Measurements from ENCODE around the gene FGF12. TPM values are rescaled to one million over a fixed set of nuclear protein-coding genes. Genes with fewer than 3 reads are reported as not detected.

FGF12 gene
- total RNA-seq, 1 experiment from 2014 or later = 0.07 TPM

DNA sequence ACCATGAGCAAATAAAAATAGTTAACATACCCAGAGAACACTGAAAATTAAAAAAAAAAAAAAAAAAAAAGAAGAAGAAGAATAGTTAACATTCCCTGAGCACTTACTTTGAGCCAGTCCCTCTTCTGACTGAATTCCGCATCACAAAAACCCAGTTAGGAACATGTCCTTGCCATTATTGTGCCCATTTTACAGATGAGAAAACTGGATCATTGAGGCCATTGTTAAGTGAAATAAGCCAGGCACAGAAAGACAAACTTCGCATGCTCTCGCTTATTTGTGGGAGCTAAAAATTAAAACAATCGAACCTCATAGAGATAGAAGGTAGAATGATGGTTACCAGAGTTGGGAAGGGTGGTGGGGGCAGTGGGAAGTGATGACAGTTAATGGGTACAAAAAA lies 119.5 kb downstream of the FGF12 start:
- ATAC-seq (no peak), DNase-seq (ENCODE audit: low read depth, low spot score) (no peak)
- no peak overlapping the region for H3K27ac ChIP-seq (ENCODE audit: low read depth, low read length)
- no peaks in the 10 kb centered on the region for H4K20me1 ChIP-seq (ENCODE audit: insufficient read depth)
- BruUV-seq (replicated peaks) = no TSS peak
- ChIA-PET POLR2A (interaction anchor here (0.7 kb wide), 1 partner anchor 90 kb away, joined by 3 read pairs; no protein-coding TSS in a partner anchor), RAD21 (ENCODE audit: low non-redundant PET in 1 of 2, low total read pairs in 2 of 2, uncharacterized antibody in 2 of 2, unreplicated experiment in 2 of 2) (no interaction called here), CTCF (no interaction called here)
- H3K4me3 ChIP-seq (replicated peaks in 1 of 2; ENCODE audit: low read depth in 1 of 2, low read length in 2 of 2) = no peak overlapping the region
- H3K9me2 ChIP-seq (ENCODE audit: insufficient read depth) = no peaks in the 10 kb centered on the region
- H3K36me3 ChIP-seq (ENCODE audit: control insufficient read depth in 1 of 2, insufficient read depth in 2 of 2, low read length in 2 of 2) = no peaks in the 10 kb centered on the region
- H3K79me2 ChIP-seq (ENCODE audit: insufficient read depth, low read length) = no peaks in the 10 kb centered on the region
- no peaks in the 10 kb centered on the region for H3K4me1 ChIP-seq (ENCODE audit: control insufficient read depth in 1 of 2, insufficient read depth in 2 of 2, low read length in 2 of 2)
- H2AFZ ChIP-seq (ENCODE audit: low read depth, low read length, poor library complexity, severe bottlenecking) = no peak overlapping the region
- TF ChIP-seq YY1 (IDR thresholded peaks at IDR 0.05; ENCODE audit: extremely low read depth, insufficient replicate concordance, low read depth, low read length) (no peak), SRF (IDR thresholded peaks at IDR 0.05; ENCODE audit: low read depth) (no peak), JUND (IDR thresholded peaks at IDR 0.05) (no peak), EGR1 (IDR thresholded peaks at IDR 0.05; ENCODE audit: low read depth) (no peak)
- intact Hi-C loops (cut with micrococcal nuclease) = no loop called here
- H3K4me2 ChIP-seq (ENCODE audit: low read length) = no peak overlapping the region
- H3K27me3 ChIP-seq (ENCODE audit: insufficient read depth, low read length) = peaks cover 11% of the 10 kb centered on the region; the same call in 1 of the 2 replicates
- H3K9ac ChIP-seq (ENCODE audit: low read length) = no peak overlapping the region
- H3K9me3 ChIP-seq (ENCODE audit: control insufficient read depth in 1 of 2, insufficient read depth in 1 of 2, low read depth in 1 of 2, low read length in 2 of 2) = no peaks in the 10 kb centered on the region

DNA sequence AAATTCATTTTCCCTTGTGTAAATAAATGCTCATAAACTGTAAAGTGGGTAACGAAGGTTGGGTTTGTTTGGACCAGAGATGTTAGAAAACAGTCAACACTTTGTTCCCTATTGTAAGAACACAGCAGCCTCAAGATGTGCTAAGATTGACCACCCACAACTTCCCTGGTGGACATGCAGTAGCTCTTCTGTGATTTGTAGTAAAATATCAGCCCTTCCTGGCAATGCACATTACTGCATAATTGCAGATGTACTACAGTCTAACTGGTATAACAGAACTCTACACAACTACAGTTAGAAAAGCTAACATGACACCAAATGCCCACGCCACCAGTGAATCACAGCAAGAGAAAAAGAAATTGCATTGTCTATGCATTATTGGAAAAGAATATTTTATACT lies 129.4 kb downstream of the FGF12 start:
- ChIA-PET POLR2A (no interaction called here), CTCF (no interaction called here)
- TF ChIP-seq ELF1 (IDR thresholded peaks at IDR 0.05; ENCODE audit: borderline replicate concordance, low read depth) = no peak
- TF ChIP-seq CBX3 (IDR thresholded peaks at IDR 0.05; ENCODE audit: low read depth) = no peak
- no peak for TF ChIP-seq SRF (IDR thresholded peaks at IDR 0.05; ENCODE audit: low read depth)
- no peak for TF ChIP-seq JUND (IDR thresholded peaks at IDR 0.05)
- TF ChIP-seq YY1 (IDR thresholded peaks at IDR 0.05; ENCODE audit: extremely low read depth, insufficient replicate concordance, low read depth, low read length) = no peak
- TF ChIP-seq, protein P1, sequence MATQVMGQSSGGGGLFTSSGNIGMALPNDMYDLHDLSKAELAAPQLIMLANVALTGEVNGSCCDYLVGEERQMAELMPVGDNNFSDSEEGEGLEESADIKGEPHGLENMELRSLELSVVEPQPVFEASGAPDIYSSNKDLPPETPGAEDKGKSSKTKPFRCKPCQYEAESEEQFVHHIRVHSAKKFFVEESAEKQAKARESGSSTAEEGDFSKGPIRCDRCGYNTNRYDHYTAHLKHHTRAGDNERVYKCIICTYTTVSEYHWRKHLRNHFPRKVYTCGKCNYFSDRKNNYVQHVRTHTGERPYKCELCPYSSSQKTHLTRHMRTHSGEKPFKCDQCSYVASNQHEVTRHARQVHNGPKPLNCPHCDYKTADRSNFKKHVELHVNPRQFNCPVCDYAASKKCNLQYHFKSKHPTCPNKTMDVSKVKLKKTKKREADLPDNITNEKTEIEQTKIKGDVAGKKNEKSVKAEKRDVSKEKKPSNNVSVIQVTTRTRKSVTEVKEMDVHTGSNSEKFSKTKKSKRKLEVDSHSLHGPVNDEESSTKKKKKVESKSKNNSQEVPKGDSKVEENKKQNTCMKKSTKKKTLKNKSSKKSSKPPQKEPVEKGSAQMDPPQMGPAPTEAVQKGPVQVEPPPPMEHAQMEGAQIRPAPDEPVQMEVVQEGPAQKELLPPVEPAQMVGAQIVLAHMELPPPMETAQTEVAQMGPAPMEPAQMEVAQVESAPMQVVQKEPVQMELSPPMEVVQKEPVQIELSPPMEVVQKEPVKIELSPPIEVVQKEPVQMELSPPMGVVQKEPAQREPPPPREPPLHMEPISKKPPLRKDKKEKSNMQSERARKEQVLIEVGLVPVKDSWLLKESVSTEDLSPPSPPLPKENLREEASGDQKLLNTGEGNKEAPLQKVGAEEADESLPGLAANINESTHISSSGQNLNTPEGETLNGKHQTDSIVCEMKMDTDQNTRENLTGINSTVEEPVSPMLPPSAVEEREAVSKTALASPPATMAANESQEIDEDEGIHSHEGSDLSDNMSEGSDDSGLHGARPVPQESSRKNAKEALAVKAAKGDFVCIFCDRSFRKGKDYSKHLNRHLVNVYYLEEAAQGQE (IDR thresholded peaks at IDR 0.05; ENCODE audit: low read depth) = no peak
- TF ChIP-seq FOSL1 (IDR thresholded peaks at IDR 0.05; ENCODE audit: low read depth) = no peak
- TF ChIP-seq RAD21 (IDR thresholded peaks at IDR 0.05; ENCODE audit: low read depth) = no peak
- no peak for TF ChIP-seq EGR1 (IDR thresholded peaks at IDR 0.05; ENCODE audit: low read depth)
- TF ChIP-seq TCF7L2 (IDR thresholded peaks at IDR 0.05; ENCODE audit: borderline replicate concordance, extremely low read depth, insufficient read depth, insufficient read length) = no peak
- TF ChIP-seq EZH2phosphoT487 (IDR thresholded peaks at IDR 0.05; ENCODE audit: borderline replicate concordance) = no peak
- no peak for TF ChIP-seq ZNF274 (IDR thresholded peaks at IDR 0.05; ENCODE audit: low read depth, low read length)
- TF ChIP-seq EZH2 (IDR thresholded peaks at IDR 0.05) = no peak
- TF ChIP-seq CEBPB (IDR thresholded peaks at IDR 0.05; ENCODE audit: low read depth) = no peak
- TF ChIP-seq POLR2A (IDR thresholded peaks at IDR 0.05; ENCODE audit: borderline replicate concordance, extremely low read depth, insufficient read depth, insufficient read length) = no peak
- TF ChIP-seq, protein P2, sequence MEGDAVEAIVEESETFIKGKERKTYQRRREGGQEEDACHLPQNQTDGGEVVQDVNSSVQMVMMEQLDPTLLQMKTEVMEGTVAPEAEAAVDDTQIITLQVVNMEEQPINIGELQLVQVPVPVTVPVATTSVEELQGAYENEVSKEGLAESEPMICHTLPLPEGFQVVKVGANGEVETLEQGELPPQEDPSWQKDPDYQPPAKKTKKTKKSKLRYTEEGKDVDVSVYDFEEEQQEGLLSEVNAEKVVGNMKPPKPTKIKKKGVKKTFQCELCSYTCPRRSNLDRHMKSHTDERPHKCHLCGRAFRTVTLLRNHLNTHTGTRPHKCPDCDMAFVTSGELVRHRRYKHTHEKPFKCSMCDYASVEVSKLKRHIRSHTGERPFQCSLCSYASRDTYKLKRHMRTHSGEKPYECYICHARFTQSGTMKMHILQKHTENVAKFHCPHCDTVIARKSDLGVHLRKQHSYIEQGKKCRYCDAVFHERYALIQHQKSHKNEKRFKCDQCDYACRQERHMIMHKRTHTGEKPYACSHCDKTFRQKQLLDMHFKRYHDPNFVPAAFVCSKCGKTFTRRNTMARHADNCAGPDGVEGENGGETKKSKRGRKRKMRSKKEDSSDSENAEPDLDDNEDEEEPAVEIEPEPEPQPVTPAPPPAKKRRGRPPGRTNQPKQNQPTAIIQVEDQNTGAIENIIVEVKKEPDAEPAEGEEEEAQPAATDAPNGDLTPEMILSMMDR (IDR thresholded peaks at IDR 0.05 in 2 of 3, conservative IDR thresholded peaks at IDR 0.05 in 1 of 3; ENCODE audit: borderline replicate concordance in 1 of 3, insufficient read depth in 1 of 3, low read depth in 2 of 3, low read length in 2 of 3) = no peak
- no peak for TF ChIP-seq ZFX (IDR thresholded peaks at IDR 0.05)

More for the DNA sequence above, 129.4 kb downstream of the FGF12 start:
- Histone ChIP-seq H3K27me3 (ENCODE audit: insufficient read depth, low read length) (0 out of 2 replicates have a peak, but pooled peaks cover 4% of the 10 kb centered on the region), H3K36me3 (ENCODE audit: control insufficient read depth in 1 of 2, insufficient read depth in 2 of 2, low read length in 2 of 2) (no peaks in the 10 kb centered on the region), H3K4me1 (ENCODE audit: control insufficient read depth in 1 of 2, insufficient read depth in 2 of 2, low read length in 2 of 2) (no peaks in the 10 kb centered on the region), H3K27ac (ENCODE audit: low read depth, low read length) (no peak overlapping the region), H3K79me2 (ENCODE audit: insufficient read depth, low read length) (no peaks in the 10 kb centered on the region), H3K9me3 (ENCODE audit: control insufficient read depth in 1 of 2, insufficient read depth in 1 of 2, low read depth in 1 of 2, low read length in 2 of 2) (no peaks in the 10 kb centered on the region), H3K4me3 (replicated peaks in 1 of 2; ENCODE audit: low read depth in 1 of 2, low read length in 2 of 2) (no peak overlapping the region), H2AFZ (ENCODE audit: low read depth, low read length, poor library complexity, severe bottlenecking) (no peak overlapping the region), H3K9me2 (ENCODE audit: insufficient read depth) (no peaks in the 10 kb centered on the region), H3K4me2 (ENCODE audit: low read length) (no peak overlapping the region), H4K20me1 (ENCODE audit: insufficient read depth) (no peaks in the 10 kb centered on the region), H3K9ac (ENCODE audit: low read length) (no peak overlapping the region)
- RAD21 ChIA-PET (ENCODE audit: low non-redundant PET in 1 of 2, low total read pairs in 2 of 2, uncharacterized antibody in 2 of 2, unreplicated experiment in 2 of 2) = no interaction called here
- intact Hi-C loops (cut with micrococcal nuclease) = no loop called here
- DNase-seq (ENCODE audit: low read depth, low spot score) (no peak), ATAC-seq (no peak)
- no TSS peak for BruUV-seq (replicated peaks)
